Measurements from ENCODE around the gene CHIT1.

DNA sequence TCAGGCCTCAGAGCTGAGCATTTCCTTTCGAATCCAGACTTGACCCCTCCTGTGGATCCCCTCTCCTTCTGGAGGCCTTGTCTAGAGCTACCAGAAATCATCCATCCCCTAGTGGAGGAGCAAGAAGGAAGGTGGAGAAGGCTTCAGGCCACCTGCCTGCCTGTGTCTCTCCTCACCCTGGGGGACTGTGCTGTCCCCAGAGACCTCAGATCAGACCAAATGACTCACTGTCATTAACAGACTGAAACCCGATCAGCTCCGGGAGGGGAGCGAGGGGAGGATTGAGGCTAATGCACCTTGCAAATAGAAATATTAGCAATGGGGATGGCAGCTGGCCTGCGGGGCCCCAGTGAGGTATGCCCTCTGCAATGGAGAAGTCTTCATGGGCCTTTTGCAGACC is 55.9 kb downstream of the CHIT1 start:
- TF ChIP-seq POLR2A (IDR thresholded peaks at IDR 0.05) = no peak
- TF ChIP-seq, protein P1, sequence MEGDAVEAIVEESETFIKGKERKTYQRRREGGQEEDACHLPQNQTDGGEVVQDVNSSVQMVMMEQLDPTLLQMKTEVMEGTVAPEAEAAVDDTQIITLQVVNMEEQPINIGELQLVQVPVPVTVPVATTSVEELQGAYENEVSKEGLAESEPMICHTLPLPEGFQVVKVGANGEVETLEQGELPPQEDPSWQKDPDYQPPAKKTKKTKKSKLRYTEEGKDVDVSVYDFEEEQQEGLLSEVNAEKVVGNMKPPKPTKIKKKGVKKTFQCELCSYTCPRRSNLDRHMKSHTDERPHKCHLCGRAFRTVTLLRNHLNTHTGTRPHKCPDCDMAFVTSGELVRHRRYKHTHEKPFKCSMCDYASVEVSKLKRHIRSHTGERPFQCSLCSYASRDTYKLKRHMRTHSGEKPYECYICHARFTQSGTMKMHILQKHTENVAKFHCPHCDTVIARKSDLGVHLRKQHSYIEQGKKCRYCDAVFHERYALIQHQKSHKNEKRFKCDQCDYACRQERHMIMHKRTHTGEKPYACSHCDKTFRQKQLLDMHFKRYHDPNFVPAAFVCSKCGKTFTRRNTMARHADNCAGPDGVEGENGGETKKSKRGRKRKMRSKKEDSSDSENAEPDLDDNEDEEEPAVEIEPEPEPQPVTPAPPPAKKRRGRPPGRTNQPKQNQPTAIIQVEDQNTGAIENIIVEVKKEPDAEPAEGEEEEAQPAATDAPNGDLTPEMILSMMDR (IDR thresholded peaks at IDR 0.05 in 8 of 11, conservative IDR thresholded peaks at IDR 0.05 in 3 of 11) = no peak
- no peak for TF ChIP-seq POLR2AphosphoS5 (IDR thresholded peaks at IDR 0.05)
